ENCODE data around the gene SCN1B. TPM values are rescaled to one million over a fixed set of nuclear protein-coding genes. Genes with fewer than 3 reads are reported as not detected.

Gene SCN1B
- total RNA-seq: 1.2 and 4.2 TPM in 2 replicates
- polyA plus RNA-seq: 1.6 and 2.2 TPM in 2 replicates

DNA sequence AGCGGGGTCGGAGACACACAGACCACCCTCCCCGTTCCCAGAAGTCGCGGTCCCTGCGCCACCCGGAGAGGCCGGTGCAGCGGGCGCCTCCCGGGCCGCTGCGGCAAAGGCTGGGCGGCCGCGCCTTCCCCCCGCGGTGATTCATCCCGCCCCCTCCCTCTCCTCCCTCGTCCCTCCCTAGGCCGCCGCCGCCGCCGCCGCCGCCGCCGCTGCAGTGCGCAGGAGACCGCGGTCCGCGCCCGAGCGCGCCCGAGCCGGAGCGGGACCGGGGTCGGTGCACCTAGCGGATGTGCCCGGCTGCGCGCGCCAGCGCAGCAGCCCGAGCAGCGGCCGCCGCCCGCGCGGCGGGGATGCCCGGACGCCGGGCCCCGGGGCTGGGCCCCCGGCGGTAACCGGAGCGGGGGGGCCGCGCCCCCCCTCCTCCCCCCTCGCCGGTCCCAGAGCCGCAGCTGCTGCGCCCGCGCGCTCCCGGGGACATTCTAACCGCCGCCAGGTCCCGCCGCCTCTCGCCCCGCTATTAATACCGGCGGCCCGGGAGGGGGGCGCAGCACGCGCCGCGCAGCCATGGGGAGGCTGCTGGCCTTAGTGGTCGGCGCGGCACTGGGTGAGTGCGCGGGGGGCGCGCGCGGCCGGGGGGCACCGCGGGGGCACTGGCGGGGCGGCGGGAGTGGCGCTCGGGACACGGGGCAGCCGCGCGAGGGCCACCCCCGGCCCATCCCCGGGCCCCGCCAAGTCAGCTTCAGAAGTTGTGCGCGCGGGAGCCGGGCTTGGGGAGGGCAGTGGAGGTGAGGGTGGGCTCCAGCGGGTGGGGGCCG lies at the start of gene SCN1B:
Gene SCN1B (plus strand): TSS at position 214 of the 815 bp plus-strand sequence. CDS start 351 bp downstream, at position 565.
- no peak for TF ChIP-seq CTCF (IDR thresholded peaks at IDR 0.05; ENCODE audit: low read depth, low read length)
- Histone ChIP-seq H3K27ac (no peak within 1 kb of the TSS), H3K27me3 (peaks cover 18% of the 10 kb centered on the region), H3K4me3 (peak within 1 kb of the TSS; percentile 57), H3K4me1 (ENCODE audit: low read depth) (no peaks in the 10 kb centered on the region), H3K36me3 (peaks cover 17% of the 10 kb centered on the region), H3K9me3 (ENCODE audit: low read depth) (no peaks in the 10 kb centered on the region)
- DNase-seq (ENCODE audit: low read depth in 1 of 2, low spot score in 1 of 2): peak; percentile 75 to 85

GRCh38 chr19:34982275-34982674 lies 48.0 kb upstream of the SCN1B start:
- Histone ChIP-seq H3K4me3 (no peak overlapping the region), H3K27ac (no peak overlapping the region), H3K27me3 (no peaks in the 10 kb centered on the region), H3K4me1 (ENCODE audit: low read depth) (no peaks in the 10 kb centered on the region), H3K36me3 (no peaks in the 10 kb centered on the region), H3K9me3 (ENCODE audit: low read depth) (no peaks in the 10 kb centered on the region)
- DNase-seq (ENCODE audit: low read depth in 1 of 2, low spot score in 1 of 2): no peak
- TF ChIP-seq CTCF (IDR thresholded peaks at IDR 0.05; ENCODE audit: low read depth, low read length): no peak

GRCh38 chr19:34983786-34984185 lies 46.5 kb upstream of the SCN1B start:
- H3K4me1 ChIP-seq (ENCODE audit: low read depth): no peaks in the 10 kb centered on the region
- H3K27ac ChIP-seq: no peak overlapping the region
- H3K4me3 ChIP-seq: no peak overlapping the region
- no peaks in the 10 kb centered on the region for H3K36me3 ChIP-seq
- no peaks in the 10 kb centered on the region for H3K9me3 ChIP-seq (ENCODE audit: low read depth)
- no peak for TF ChIP-seq CTCF (IDR thresholded peaks at IDR 0.05; ENCODE audit: low read depth, low read length)
- no peak for DNase-seq (ENCODE audit: low read depth in 1 of 2, low spot score in 1 of 2)
- H3K27me3 ChIP-seq: no peaks in the 10 kb centered on the region

- Histone ChIP-seq H3K36me3 (no peaks in the 10 kb centered on the region), H3K9me3 (ENCODE audit: low read depth) (no peaks in the 10 kb centered on the region), H3K27me3 (no peaks in the 10 kb centered on the region), H3K27ac (no peak overlapping the region), H3K4me1 (ENCODE audit: low read depth) (no peaks in the 10 kb centered on the region), H3K4me3 (no peak overlapping the region)
- TF ChIP-seq CTCF (IDR thresholded peaks at IDR 0.05; ENCODE audit: low read depth, low read length): no peak
- DNase-seq (ENCODE audit: low read depth in 1 of 2, low spot score in 1 of 2): no peak
Observed at GRCh38 chr19:34984287-34984686, 46.0 kb upstream of the SCN1B start.

GRCh38 chr19:34985249-34986022 lies 44.8 kb upstream of the SCN1B start:
- Histone ChIP-seq H3K4me3 (no peak overlapping the region), H3K36me3 (no peaks in the 10 kb centered on the region), H3K27me3 (no peaks in the 10 kb centered on the region), H3K9me3 (ENCODE audit: low read depth) (no peaks in the 10 kb centered on the region), H3K4me1 (ENCODE audit: low read depth) (no peaks in the 10 kb centered on the region), H3K27ac (no peak overlapping the region)
- DNase-seq (ENCODE audit: low read depth in 1 of 2, low spot score in 1 of 2): peak in 1 of 2 donors; percentile 88
- peak; percentile 10 for TF ChIP-seq CTCF (IDR thresholded peaks at IDR 0.05; ENCODE audit: low read depth, low read length)

All from cardiac muscle cell (in vitro differentiated cells and primary cell).